Neural progenitor cell (in vitro differentiated cells): ENCODE data around the gene NOX3. TPM values are rescaled to one million over a fixed set of nuclear protein-coding genes. Genes with fewer than 3 reads are reported as not detected.

Experiments used
- DNase-seq: peaks from one replicate; pipeline ENCODE4 v3.0.0-alpha.2; 2016; ENCODE audit warnings: low spot score
- H2AFZ ChIP-seq: fragments of 200-600 bp; sonication (generic); replicated peaks from 2 replicates; pipeline ENCODE4 v1.6.1; 2016; ENCODE audit warnings: antibody characterized with exemption
- H3F3A ChIP-seq: fragments of 200-600 bp; sonication (generic); 2 replicates; pipeline ENCODE4 v1.6.1; 2016; ENCODE audit warnings: antibody characterized with exemption, low read depth
- H3K27ac ChIP-seq: fragments of 200-600 bp; sonication (generic); 2 replicates; pipeline ENCODE4 v1.5.1; 2016; ENCODE audit warnings: mild to moderate bottlenecking
- H3K27me3 ChIP-seq: fragments of 200-600 bp; sonication (generic); 2 replicates; pipeline ENCODE4 v1.6.1; 2016; ENCODE audit warnings: mild to moderate bottlenecking, moderate library complexity
- H3K36me3 ChIP-seq: fragments of 200-600 bp; sonication (generic); 2 replicates; pipeline ENCODE4 v1.5.1; 2016
- H3K4me1 ChIP-seq: fragments of 200-600 bp; sonication (generic); 2 replicates; pipeline ENCODE4 v1.6.1; 2016; ENCODE audit warnings: mixed run types
- H3K4me2 ChIP-seq: fragments of 200-600 bp; sonication (generic); 2 replicates; pipeline ENCODE4 v1.6.1; 2016
- H3K4me3 ChIP-seq: fragments of 200-600 bp; sonication (generic); 2 replicates; pipeline ENCODE4 v1.5.1; 2016
- H3K79me2 ChIP-seq: fragments of 200-600 bp; sonication (generic); 2 replicates; pipeline ENCODE4 v1.6.1; 2016; ENCODE audit warnings: low read depth
- H3K9ac ChIP-seq: fragments of 200-600 bp; sonication (generic); 2 replicates; pipeline ENCODE4 v1.6.1; 2016
- H3K9me3 ChIP-seq: fragments of 200-600 bp; sonication (generic); 2 replicates; pipeline ENCODE4 v1.5.1; 2016; ENCODE audit warnings: low read depth
- H4K20me1 ChIP-seq: fragments of 200-600 bp; sonication (generic); 2 replicates; pipeline ENCODE4 v1.6.1; 2016; ENCODE audit warnings: low read depth
- H3K27ac Mint-ChIP-seq: 3 replicates; pipeline ENCODE4 v1.8.0; 2021; ENCODE audit warnings: mixed read lengths
- H3K27me3 Mint-ChIP-seq: 2 replicates; pipeline ENCODE4 v1.8.0; 2022; ENCODE audit warnings: low read depth, mild to moderate bottlenecking, inconsistent platforms, moderate library complexity, mixed read lengths; ENCODE audit not compliant: insufficient read depth
- H3K36me3 Mint-ChIP-seq: 3 replicates; pipeline ENCODE4 v1.8.0; 2021; ENCODE audit warnings: mixed read lengths
- H3K4me1 Mint-ChIP-seq: 3 replicates; pipeline ENCODE4 v1.8.0; 2021; ENCODE audit warnings: mixed read lengths
- H3K4me3 Mint-ChIP-seq: 3 replicates; pipeline ENCODE4 v1.8.0; 2021; ENCODE audit warnings: mild to moderate bottlenecking, moderate library complexity, mixed read lengths
- H3K9me3 Mint-ChIP-seq: 3 replicates; pipeline ENCODE4 v1.8.0; 2020; ENCODE audit warnings: mixed read lengths
- EZH2 ChIP-seq: fragments of 200-600 bp; sonication (generic); IDR thresholded peaks from 2 replicates; pipeline ENCODE4 v1.6.1; 2017; ENCODE audit warnings: antibody characterized with exemption, mild to moderate bottlenecking, moderate library complexity
- EZH2phosphoT487 ChIP-seq: fragments of 200-600 bp; sonication (generic); IDR thresholded peaks from 2 replicates; pipeline ENCODE4 v1.6.1; 2017; ENCODE audit warnings: antibody characterized with exemption
- total RNA-seq: library from RNA; depleted of rRNA; stranded (reverse); fragments of >200 nt; gene quantifications from 2 replicates; pipeline ENCODE4 v1.2.3, GENCODE V29; 2015; ENCODE audit warnings: low replicate concordance
- TF ChIP-seq, protein P1 (sequence below): fragments of 200-600 bp; sonication (generic); IDR thresholded peaks from 2 replicates; pipeline ENCODE4 v1.5.1; 2017; ENCODE audit warnings: antibody characterized with exemption, mild to moderate bottlenecking

NOX3 gene
- total RNA-seq, 1 donor from 2014 or later, result not detected

DNA sequence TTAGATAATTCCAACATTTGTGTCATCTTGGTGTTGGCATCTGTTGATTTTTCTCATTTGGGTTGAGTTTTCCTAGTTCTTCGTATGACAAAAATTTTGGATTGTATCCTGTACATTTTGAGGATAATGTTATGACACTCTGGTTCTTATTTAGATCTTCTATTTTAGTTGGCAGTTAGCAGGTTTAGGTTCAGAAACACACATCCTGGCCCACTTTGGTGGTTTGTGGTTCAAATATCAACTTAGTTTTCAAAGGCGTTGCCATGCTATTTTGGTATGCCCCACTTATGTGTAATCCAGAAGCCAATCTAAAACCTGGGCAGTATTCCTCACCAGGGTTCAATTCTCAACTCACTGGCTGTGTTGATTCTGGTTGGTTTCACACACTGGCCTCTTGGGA, 68.2 kb downstream of the NOX3 start:
- H3K27ac Mint-ChIP-seq, result no peak overlapping the region
- Histone ChIP-seq H3K79me2 (no peaks in the 10 kb centered on the region), H4K20me1 (no peaks in the 10 kb centered on the region), H3K27me3 (no peaks in the 10 kb centered on the region), H3K9ac (no peak overlapping the region), H3F3A (no peaks in the 10 kb centered on the region), H3K27ac (no peak overlapping the region), H2AFZ (no peak overlapping the region), H3K4me1 (no peaks in the 10 kb centered on the region), H3K36me3 (no peaks in the 10 kb centered on the region), H3K9me3 (no peaks in the 10 kb centered on the region), H3K4me2 (no peak overlapping the region), H3K4me3 (no peak overlapping the region)
- H3K9me3 Mint-ChIP-seq, result no peaks in the 10 kb centered on the region
- TF ChIP-seq, protein P1, sequence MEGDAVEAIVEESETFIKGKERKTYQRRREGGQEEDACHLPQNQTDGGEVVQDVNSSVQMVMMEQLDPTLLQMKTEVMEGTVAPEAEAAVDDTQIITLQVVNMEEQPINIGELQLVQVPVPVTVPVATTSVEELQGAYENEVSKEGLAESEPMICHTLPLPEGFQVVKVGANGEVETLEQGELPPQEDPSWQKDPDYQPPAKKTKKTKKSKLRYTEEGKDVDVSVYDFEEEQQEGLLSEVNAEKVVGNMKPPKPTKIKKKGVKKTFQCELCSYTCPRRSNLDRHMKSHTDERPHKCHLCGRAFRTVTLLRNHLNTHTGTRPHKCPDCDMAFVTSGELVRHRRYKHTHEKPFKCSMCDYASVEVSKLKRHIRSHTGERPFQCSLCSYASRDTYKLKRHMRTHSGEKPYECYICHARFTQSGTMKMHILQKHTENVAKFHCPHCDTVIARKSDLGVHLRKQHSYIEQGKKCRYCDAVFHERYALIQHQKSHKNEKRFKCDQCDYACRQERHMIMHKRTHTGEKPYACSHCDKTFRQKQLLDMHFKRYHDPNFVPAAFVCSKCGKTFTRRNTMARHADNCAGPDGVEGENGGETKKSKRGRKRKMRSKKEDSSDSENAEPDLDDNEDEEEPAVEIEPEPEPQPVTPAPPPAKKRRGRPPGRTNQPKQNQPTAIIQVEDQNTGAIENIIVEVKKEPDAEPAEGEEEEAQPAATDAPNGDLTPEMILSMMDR, result no peak
- TF ChIP-seq EZH2phosphoT487, result no peak
- no peak for TF ChIP-seq EZH2
- H3K36me3 Mint-ChIP-seq, result no peaks in the 10 kb centered on the region
- H3K4me1 Mint-ChIP-seq, result peaks cover 8% of the 10 kb centered on the region
- no peaks in the 10 kb centered on the region for H3K27me3 Mint-ChIP-seq
- no peak overlapping the region for H3K4me3 Mint-ChIP-seq
- no peak for DNase-seq

DNA sequence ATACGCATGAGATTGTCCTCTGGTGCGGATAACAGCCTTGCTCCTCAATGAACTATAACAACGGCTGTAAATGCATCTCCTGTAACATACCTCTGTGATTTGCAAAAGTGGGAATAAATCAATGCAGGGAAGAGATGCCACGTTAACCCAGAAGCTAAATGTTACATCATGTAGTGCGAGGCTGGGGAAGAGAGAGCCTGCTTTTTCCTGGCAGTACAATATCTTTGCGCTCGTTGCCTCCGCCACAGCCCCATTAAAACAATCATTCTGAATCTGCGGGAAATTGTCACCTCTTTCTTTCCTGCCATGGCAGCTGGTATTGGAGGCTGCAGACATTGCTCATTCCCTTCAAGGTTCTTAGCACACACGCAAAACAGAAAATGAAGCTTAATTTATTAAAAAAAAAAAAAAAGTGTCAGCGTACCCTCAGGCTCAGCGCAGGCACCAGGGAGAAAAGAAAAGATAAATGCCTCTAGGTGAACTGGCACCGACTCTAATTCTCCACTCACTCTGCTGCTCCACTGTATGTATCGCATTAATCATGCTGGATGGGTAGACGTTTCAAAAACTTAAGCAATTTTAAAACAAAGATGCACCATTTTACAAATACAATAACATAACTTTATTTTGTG, 71.2 kb downstream of the NOX3 start:
- H3K36me3 Mint-ChIP-seq, result no peaks in the 10 kb centered on the region
- Histone ChIP-seq H3K27ac (no peak overlapping the region), H3K4me3 (no peak overlapping the region)

DNA sequence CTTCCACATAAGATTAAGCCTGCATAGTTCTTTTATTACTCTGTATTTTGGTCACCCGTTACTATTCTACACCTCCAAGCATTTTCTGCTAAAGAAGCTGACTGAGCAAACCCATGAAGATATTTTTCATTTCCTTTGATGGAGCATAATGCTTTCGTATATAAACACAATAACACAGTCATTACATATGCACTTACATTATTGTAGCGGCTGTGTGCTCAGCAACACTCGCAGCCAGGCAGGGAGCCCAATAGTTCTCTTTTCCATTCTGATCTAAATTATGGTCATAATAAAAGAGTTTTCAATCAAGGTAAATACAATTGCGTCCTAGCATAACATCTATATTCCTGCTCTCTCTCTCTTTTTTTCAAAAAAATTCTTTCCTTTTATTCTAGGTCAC, 71.7 kb downstream of the NOX3 start:
- Histone ChIP-seq H2AFZ (no peak overlapping the region), H3K4me3 (no peak overlapping the region), H3K27ac (no peak overlapping the region), H3K9ac (no peak overlapping the region), H3K9me3 (no peaks in the 10 kb centered on the region), H3K36me3 (no peaks in the 10 kb centered on the region), H3F3A (no peaks in the 10 kb centered on the region), H3K27me3 (no peaks in the 10 kb centered on the region), H4K20me1 (no peaks in the 10 kb centered on the region), H3K4me2 (no peak overlapping the region), H3K79me2 (no peaks in the 10 kb centered on the region), H3K4me1 (no peaks in the 10 kb centered on the region)
- TF ChIP-seq, protein P1, result no peak
- TF ChIP-seq EZH2 (no peak), EZH2phosphoT487 (no peak)
- peak overlapping the region; percentile 1 for H3K27ac Mint-ChIP-seq
- no peaks in the 10 kb centered on the region for H3K36me3 Mint-ChIP-seq
- no peak overlapping the region for H3K4me3 Mint-ChIP-seq
- H3K9me3 Mint-ChIP-seq, result no peaks in the 10 kb centered on the region
- no peaks in the 10 kb centered on the region for H3K27me3 Mint-ChIP-seq
- no peak for DNase-seq
- H3K4me1 Mint-ChIP-seq, result peaks cover 8% of the 10 kb centered on the region

More for the DNA sequence above, 71.2 kb downstream of the NOX3 start:
- Histone ChIP-seq H3K9me3 (no peaks in the 10 kb centered on the region), H3K27me3 (no peaks in the 10 kb centered on the region), H3F3A (no peaks in the 10 kb centered on the region), H3K36me3 (no peaks in the 10 kb centered on the region), H3K79me2 (no peaks in the 10 kb centered on the region), H3K4me1 (no peaks in the 10 kb centered on the region), H3K4me2 (no peak overlapping the region), H4K20me1 (no peaks in the 10 kb centered on the region), H2AFZ (peak overlapping the region; percentile 71), H3K9ac (no peak overlapping the region)
- DNase-seq, result no peak
- Mint-ChIP-seq H3K27me3 (no peaks in the 10 kb centered on the region), H3K27ac (no peak overlapping the region), H3K4me1 (peaks cover 8% of the 10 kb centered on the region), H3K4me3 (no peak overlapping the region), H3K9me3 (no peaks in the 10 kb centered on the region)
- TF ChIP-seq, protein P1, result no peak
- no peak for TF ChIP-seq EZH2phosphoT487
- TF ChIP-seq EZH2, result no peak
